Keratinocyte (primary cell): Measurements from ENCODE around the gene OSBPL1A. TPM values are rescaled to one million over a fixed set of nuclear protein-coding genes. Genes with fewer than 3 reads are reported as not detected.

Experiments
- DNase-seq: peaks from one replicate; pipeline ENCODE4 v3.0.0-alpha.2; 2011; ENCODE audit warnings: low read depth, missing footprints, low spot score
- FAIRE-seq: peaks from 2 replicates; lab custom pipeline; 2011; peaks lifted over from hg19 to GRCh38; lab: Jason Lieb, UNC
- H2AFZ ChIP-seq: 2 replicates; pipeline ENCODE4 v1.6.0; 2012; ENCODE audit warnings: low read length, control low read depth, inconsistent platforms; ENCODE audit not compliant: control insufficient read depth
- H3K27ac ChIP-seq: 2 replicates; pipeline ENCODE4 v1.5.1; 2011; ENCODE audit warnings: low read length; ENCODE audit not compliant: control insufficient read depth, insufficient read depth
- H3K27me3 ChIP-seq: 3 replicates; pipeline ENCODE4 v1.6.0; 2011; ENCODE audit warnings: low read length; ENCODE audit not compliant: control insufficient read depth, insufficient read depth; ENCODE audit errors: extremely low read depth
- H3K36me3 ChIP-seq, 2 experiments: 2 replicates in 1 of 2; 3 replicates in 1 of 2; pipeline ENCODE4 v1.5.1; 2011; ENCODE audit warnings: low read length in 2 of 2, mild to moderate bottlenecking in 1 of 2; ENCODE audit not compliant: control insufficient read depth in 2 of 2, insufficient read depth in 2 of 2; ENCODE audit errors: extremely low read depth in 1 of 2
- H3K4me1 ChIP-seq: 3 replicates; pipeline ENCODE4 v1.5.1; 2011; ENCODE audit warnings: low read length; ENCODE audit not compliant: control insufficient read depth, insufficient read depth; ENCODE audit errors: extremely low read depth
- H3K4me2 ChIP-seq: 3 replicates; pipeline ENCODE4 v1.6.0; 2011; ENCODE audit warnings: low read depth, low read length; ENCODE audit not compliant: control insufficient read depth, insufficient read depth; ENCODE audit errors: extremely low read depth
- H3K4me3 ChIP-seq, 3 experiments: fragments of 200-600 bp in 1 of 3; sonication (generic) in 1 of 3; 2 replicates in 2 of 3; 3 replicates in 1 of 3; pipeline ENCODE4 v1.5.1; 2011 to 2016; ENCODE audit warnings: low read length in 3 of 3, mild to moderate bottlenecking in 3 of 3, control low read depth in 2 of 3, inconsistent platforms in 1 of 3, low read depth in 1 of 3, mixed read lengths in 1 of 3, mixed run types in 1 of 3, moderate library complexity in 1 of 3; ENCODE audit not compliant: control insufficient read depth in 2 of 3, insufficient read depth in 2 of 3; ENCODE audit errors: extremely low read depth in 1 of 3
- H3K79me2 ChIP-seq: 2 replicates; pipeline ENCODE4 v1.6.0; 2012; ENCODE audit warnings: low read length; ENCODE audit not compliant: control insufficient read depth, insufficient read depth
- H3K9ac ChIP-seq: 3 replicates; pipeline ENCODE4 v1.6.0; 2011; ENCODE audit warnings: low read length; ENCODE audit not compliant: control insufficient read depth, insufficient read depth; ENCODE audit errors: extremely low read depth
- H3K9me1 ChIP-seq: 3 replicates; pipeline ENCODE4 v1.6.0; 2011; ENCODE audit warnings: low read length; ENCODE audit not compliant: control insufficient read depth, insufficient read depth; ENCODE audit errors: extremely low read depth
- H3K9me3 ChIP-seq: 2 replicates; pipeline ENCODE4 v1.5.1; 2012; ENCODE audit warnings: low read depth, low read length; ENCODE audit not compliant: control insufficient read depth
- H4K20me1 ChIP-seq: 3 replicates; pipeline ENCODE4 v1.6.0; 2011; ENCODE audit warnings: low read length; ENCODE audit not compliant: control insufficient read depth, insufficient read depth; ENCODE audit errors: extremely low read depth
- CTCF ChIP-seq, 3 experiments: IDR thresholded peaks in 1 of 3; conservative IDR thresholded peaks in 1 of 3; optimal IDR thresholded peaks in 1 of 3; 2 replicates in 2 of 3; 3 replicates in 1 of 3; pipeline versions ENCODE3 to v1.5.1; 2011; ENCODE audit warnings: low read length in 3 of 3, mild to moderate bottlenecking in 3 of 3, moderate library complexity in 2 of 3, control low read depth in 1 of 3, inconsistent platforms in 1 of 3; ENCODE audit not compliant: insufficient read depth in 2 of 3; ENCODE audit errors: extremely low read depth in 1 of 3
- EZH2 ChIP-seq: IDR thresholded peaks from one replicate; pipeline ENCODE4 v1.6.1; 2012; ENCODE audit warnings: inconsistent platforms, mild to moderate bottlenecking, low read length, moderate library complexity
- dilution Hi-C: fragments of 300-500 bp; cut with MboI; formaldehyde crosslinking; loops from one replicate; pipeline ENCODE4 v1.7.0; 2020; ENCODE audit warnings: low sequenced_read_pairs; ENCODE audit not compliant: extremely low pct_ligation_motif_present
- polyA plus RNA-seq, 5 experiments: library from polyadenylated mRNA; depleted of rRNA in 3 of 5; stranded (reverse) in 3 of 5; stranded (forward) in 1 of 5; unstranded in 1 of 5; fragments of >200 nt; gene quantifications; 1 replicate in 1 of 5; 2 replicates in 3 of 5; 3 replicates in 1 of 5; pipeline versions ENCODE4 v1.2.1 to v1.2.3, GENCODE V29; 2011 to 2012; ENCODE audit warnings: missing spikeins in 2 of 5, low read depth in 1 of 5, low replicate concordance in 1 of 5

The OSBPL1A gene
- polyA plus RNA-seq, 1 donor (not counting 4 experiments of a cell fraction or from before 2014, with no cell fraction given), result 17.7 TPM

DNA sequence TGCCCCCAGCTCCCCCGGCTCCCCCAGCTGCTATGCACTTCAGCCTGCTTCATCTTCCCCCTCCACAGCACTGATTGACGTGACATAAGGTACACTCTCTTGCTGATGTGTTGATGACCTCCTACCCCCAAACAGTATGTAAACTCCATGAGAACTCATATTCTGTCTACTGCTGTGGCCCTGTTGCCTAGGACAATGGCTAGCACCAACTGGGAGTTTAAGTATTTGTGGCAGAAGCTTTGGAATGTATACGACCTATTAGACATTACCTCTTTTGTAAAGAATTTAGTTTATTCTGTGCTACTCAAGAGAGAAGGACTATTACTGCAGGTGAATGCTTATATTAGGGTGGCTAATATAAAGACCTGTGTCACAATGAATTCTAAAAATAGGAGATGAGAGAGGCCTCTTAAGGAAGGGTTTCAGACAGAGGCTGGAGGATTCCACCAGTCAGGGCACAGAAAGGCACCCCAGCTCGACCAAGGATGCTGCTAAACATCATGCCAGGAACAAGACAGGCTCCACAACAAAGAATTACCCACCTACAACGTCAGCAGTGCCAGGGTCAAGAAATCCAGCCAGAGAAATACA is 198.2 kb downstream of the OSBPL1A start:
- no peak for FAIRE-seq

GRCh38 chr18:24198461-24198860 is 199.2 kb downstream of the OSBPL1A start:
- H3K27ac ChIP-seq, result no peak overlapping the region
- dilution Hi-C loops, result no loop called here

More for the DNA sequence above, 198.2 kb downstream of the OSBPL1A start:
- no peaks in the 10 kb centered on the region for H3K27me3 ChIP-seq
- H3K9me1 ChIP-seq, result no peaks in the 10 kb centered on the region
- H3K36me3 ChIP-seq, result peaks cover 0 to 3% of the 10 kb centered on the region in 2 experiments
- no peaks in the 10 kb centered on the region for H3K4me1 ChIP-seq
- no peak overlapping the region for H3K27ac ChIP-seq
- dilution Hi-C loops, result no loop called here
- no peaks in the 10 kb centered on the region for H3K79me2 ChIP-seq
- no peak overlapping the region for H3K4me3 ChIP-seq
- DNase-seq, result no peak
- H2AFZ ChIP-seq, result no peak overlapping the region
- no peak overlapping the region for H3K4me2 ChIP-seq
- no peaks in the 10 kb centered on the region for H4K20me1 ChIP-seq
- TF ChIP-seq EZH2 (no peak), CTCF (optimal IDR thresholded peaks at IDR 0.05 in 1 of 3, IDR thresholded peaks at IDR 0.05 in 1 of 3, conservative IDR thresholded peaks at IDR 0.05 in 1 of 3; ENCODE audit: extremely low read depth in 1 of 3, insufficient read depth in 2 of 3, low read length in 3 of 3) (no peak)
- no peaks in the 10 kb centered on the region for H3K9me3 ChIP-seq
- H3K9ac ChIP-seq, result no peak overlapping the region

More at GRCh38 chr18:24198461-24198860, 199.2 kb downstream of the OSBPL1A start:
- Histone ChIP-seq H3K9ac (no peak overlapping the region), H3K4me2 (no peak overlapping the region), H3K9me1 (no peaks in the 10 kb centered on the region), H3K27me3 (no peaks in the 10 kb centered on the region), H3K4me3 (no peak overlapping the region), H3K4me1 (no peaks in the 10 kb centered on the region), H4K20me1 (no peaks in the 10 kb centered on the region), H3K36me3 (peaks cover 0 to 3% of the 10 kb centered on the region in 2 experiments), H2AFZ (no peak overlapping the region), H3K9me3 (no peaks in the 10 kb centered on the region), H3K79me2 (no peaks in the 10 kb centered on the region)
- no peak for FAIRE-seq
- DNase-seq, result no peak
- TF ChIP-seq EZH2 (no peak), CTCF (optimal IDR thresholded peaks at IDR 0.05 in 1 of 3, IDR thresholded peaks at IDR 0.05 in 1 of 3, conservative IDR thresholded peaks at IDR 0.05 in 1 of 3; ENCODE audit: extremely low read depth in 1 of 3, insufficient read depth in 2 of 3, low read length in 3 of 3) (no peak)
